ENCODE measurements around the gene SLIT3.

DNA sequence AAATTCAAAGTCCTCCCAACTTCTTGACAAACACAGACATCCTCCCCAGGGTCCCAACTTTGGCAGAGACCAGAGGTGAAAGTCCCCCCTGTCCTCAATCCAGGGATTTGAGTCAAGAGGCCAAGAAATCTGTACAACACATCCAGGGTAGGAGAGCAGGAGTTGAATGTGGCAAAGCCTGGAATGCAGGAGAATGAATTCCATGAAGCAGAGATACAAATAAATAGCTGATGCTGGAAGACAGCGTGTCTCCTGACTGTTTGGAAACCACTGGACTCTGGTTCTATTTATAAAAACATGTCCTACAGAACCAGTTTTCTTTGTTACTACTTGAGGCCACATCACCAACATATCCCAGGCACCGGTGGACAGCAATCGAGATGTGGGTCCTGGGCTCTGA, 43.7 kb upstream of the SLIT3 start:
- TF ChIP-seq, protein P1, sequence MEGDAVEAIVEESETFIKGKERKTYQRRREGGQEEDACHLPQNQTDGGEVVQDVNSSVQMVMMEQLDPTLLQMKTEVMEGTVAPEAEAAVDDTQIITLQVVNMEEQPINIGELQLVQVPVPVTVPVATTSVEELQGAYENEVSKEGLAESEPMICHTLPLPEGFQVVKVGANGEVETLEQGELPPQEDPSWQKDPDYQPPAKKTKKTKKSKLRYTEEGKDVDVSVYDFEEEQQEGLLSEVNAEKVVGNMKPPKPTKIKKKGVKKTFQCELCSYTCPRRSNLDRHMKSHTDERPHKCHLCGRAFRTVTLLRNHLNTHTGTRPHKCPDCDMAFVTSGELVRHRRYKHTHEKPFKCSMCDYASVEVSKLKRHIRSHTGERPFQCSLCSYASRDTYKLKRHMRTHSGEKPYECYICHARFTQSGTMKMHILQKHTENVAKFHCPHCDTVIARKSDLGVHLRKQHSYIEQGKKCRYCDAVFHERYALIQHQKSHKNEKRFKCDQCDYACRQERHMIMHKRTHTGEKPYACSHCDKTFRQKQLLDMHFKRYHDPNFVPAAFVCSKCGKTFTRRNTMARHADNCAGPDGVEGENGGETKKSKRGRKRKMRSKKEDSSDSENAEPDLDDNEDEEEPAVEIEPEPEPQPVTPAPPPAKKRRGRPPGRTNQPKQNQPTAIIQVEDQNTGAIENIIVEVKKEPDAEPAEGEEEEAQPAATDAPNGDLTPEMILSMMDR (IDR thresholded peaks at IDR 0.05; ENCODE audit: poor library complexity) = no peak
- no peak for TF ChIP-seq EZH2phosphoT487 (IDR thresholded peaks at IDR 0.05; ENCODE audit: low read depth, severe bottlenecking, unreplicated experiment)
- no peak for TF ChIP-seq EZH2 (IDR thresholded peaks at IDR 0.05; ENCODE audit: borderline replicate concordance)
